ENCODE results near the gene GRM5. TPM values are rescaled to one million over a fixed set of nuclear protein-coding genes. Genes with fewer than 3 reads are reported as not detected.
A peak's percentile ranks its signal among the peaks of the same experiment; 100 is the strongest.
"Not testable (repeated sequence)": the region's sequence is repeated elsewhere in the genome, so short reads cannot be mapped to it uniquely, and the experiment has no call there.

Gene GRM5
- total RNA-seq, 1 donor from 2014 or later: 0.49 TPM

DNA sequence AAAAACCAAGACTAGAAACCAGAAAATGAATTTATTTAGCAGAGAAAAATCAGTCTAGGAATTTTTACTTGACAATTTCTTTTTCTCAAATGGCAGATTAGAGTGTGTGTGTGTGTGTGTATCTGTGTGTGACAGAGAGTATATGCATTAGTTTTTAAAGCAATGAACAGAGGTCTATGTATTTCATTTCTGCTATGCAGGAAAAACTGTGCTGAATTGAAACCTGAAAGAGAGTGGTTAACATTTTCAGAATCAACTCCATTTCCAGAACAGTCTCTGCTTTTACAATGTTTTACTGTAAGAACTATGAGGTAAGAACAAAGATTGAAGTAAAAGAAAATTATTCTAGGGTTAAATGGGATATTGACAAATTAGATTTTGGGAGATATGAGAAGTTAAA, 114.8 kb downstream of the GRM5 start:
- Mint-ChIP-seq H3K27me3 (ENCODE audit: low read depth) (no peaks in the 10 kb centered on the region), H3K4me1 (no peaks in the 10 kb centered on the region), H3K4me3 (no peak overlapping the region), H3K27ac (ENCODE audit: unreplicated experiment) (no peak overlapping the region), H3K9me3 (no peaks in the 10 kb centered on the region), H3K36me3 (ENCODE audit: low read depth) (no peaks in the 10 kb centered on the region)
- DNase-seq (ENCODE audit: low read depth, low spot score): no peak
- TF ChIP-seq CTCF (conservative IDR thresholded peaks at IDR 0.05): no peak

DNA sequence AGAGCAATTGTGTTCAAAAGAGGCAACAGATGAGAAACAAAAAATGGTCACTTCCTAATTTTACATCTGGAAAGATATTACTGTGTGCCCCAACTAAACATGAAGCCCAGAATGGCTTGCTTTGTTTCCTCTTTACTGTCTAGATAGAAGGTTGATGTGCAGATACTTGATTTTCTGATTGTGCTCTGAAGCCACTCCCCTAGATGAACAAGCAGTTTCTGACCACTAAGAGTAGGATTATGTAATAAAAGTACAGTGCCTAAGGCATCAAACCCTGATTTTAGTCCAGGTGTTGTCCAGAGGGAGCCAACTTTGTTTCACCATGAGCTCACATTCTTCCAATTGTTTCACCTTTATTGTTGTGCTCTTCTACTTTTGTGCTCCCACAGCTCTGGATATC, 116.9 kb downstream of the GRM5 start:
- not testable (repeated sequence) for H3K9me3 Mint-ChIP-seq; H3K4me1 Mint-ChIP-seq; H3K36me3 Mint-ChIP-seq (ENCODE audit: low read depth); H3K27ac Mint-ChIP-seq (ENCODE audit: unreplicated experiment); DNase-seq (ENCODE audit: low read depth, low spot score); H3K27me3 Mint-ChIP-seq (ENCODE audit: low read depth); H3K4me3 Mint-ChIP-seq

DNA sequence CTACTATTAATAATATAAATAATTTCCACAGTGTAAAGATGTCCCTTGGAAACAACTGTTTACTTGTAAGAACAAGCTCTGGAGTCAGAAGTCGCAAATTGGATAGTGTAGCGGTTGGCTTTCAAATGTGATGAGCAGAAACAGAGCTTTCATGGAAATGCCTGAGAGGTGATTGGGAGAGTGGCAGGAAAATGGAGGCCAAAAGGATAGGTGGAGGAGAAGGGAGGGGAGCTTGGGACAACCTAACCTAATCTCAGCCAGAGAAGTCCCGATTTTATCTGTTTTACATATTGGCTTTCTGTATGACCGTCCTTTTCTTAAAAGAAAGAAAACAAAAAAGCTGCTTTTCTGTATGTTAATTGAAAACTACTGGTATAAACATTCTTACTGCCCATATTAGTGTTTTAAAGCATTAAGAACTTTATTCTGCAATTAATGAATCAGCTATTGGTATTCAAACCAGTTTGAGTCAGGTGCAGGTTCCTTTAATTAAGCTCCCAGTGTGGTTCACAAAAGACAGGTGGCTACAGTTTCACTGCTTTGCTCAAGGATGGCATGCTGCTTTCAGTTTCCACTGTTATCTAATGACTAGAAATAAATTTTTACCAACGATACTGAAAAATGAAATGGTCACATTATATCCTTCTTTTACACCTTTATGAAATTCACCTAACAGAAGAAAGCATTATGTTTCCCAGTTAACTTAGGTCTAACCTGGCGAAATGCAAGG, 117.8 kb downstream of the GRM5 start:
- H3K4me3 Mint-ChIP-seq; H3K27me3 Mint-ChIP-seq (ENCODE audit: low read depth); H3K36me3 Mint-ChIP-seq (ENCODE audit: low read depth); H3K9me3 Mint-ChIP-seq; DNase-seq (ENCODE audit: low read depth, low spot score); H3K4me1 Mint-ChIP-seq: not testable (repeated sequence)
- H3K27ac Mint-ChIP-seq (ENCODE audit: unreplicated experiment): peak overlapping the region; percentile 81

GRCh38 chr11:88929665-88930064, 136.1 kb downstream of the GRM5 start:
- H3K27me3 Mint-ChIP-seq (ENCODE audit: low read depth); H3K36me3 Mint-ChIP-seq (ENCODE audit: low read depth); H3K27ac Mint-ChIP-seq (ENCODE audit: unreplicated experiment): not testable (repeated sequence)

GRCh38 chr11:88917065-88917464, 148.7 kb downstream of the GRM5 start:
- H3K9me3 Mint-ChIP-seq; H3K27me3 Mint-ChIP-seq (ENCODE audit: low read depth); H3K27ac Mint-ChIP-seq (ENCODE audit: unreplicated experiment); H3K4me3 Mint-ChIP-seq; DNase-seq (ENCODE audit: low read depth, low spot score); H3K4me1 Mint-ChIP-seq; H3K36me3 Mint-ChIP-seq (ENCODE audit: low read depth): not testable (repeated sequence)

More at GRCh38 chr11:88929665-88930064, 136.1 kb downstream of the GRM5 start:
- not testable (repeated sequence) for DNase-seq (ENCODE audit: low read depth, low spot score); H3K4me1 Mint-ChIP-seq; H3K4me3 Mint-ChIP-seq; H3K9me3 Mint-ChIP-seq

- no peak for DNase-seq (ENCODE audit: low read depth, low spot score)
- Mint-ChIP-seq H3K4me1 (no peaks in the 10 kb centered on the region), H3K4me3 (no peak overlapping the region), H3K27me3 (ENCODE audit: low read depth) (no peaks in the 10 kb centered on the region), H3K27ac (ENCODE audit: unreplicated experiment) (no peak overlapping the region), H3K36me3 (ENCODE audit: low read depth) (no peaks in the 10 kb centered on the region), H3K9me3 (no peaks in the 10 kb centered on the region)
- no peak for TF ChIP-seq CTCF (conservative IDR thresholded peaks at IDR 0.05)
These were observed 156.3 kb downstream of the GRM5 start for GRCh38 chr11:88909500-88909899.

- H3K27ac Mint-ChIP-seq (ENCODE audit: unreplicated experiment); H3K4me3 Mint-ChIP-seq; H3K36me3 Mint-ChIP-seq (ENCODE audit: low read depth); DNase-seq (ENCODE audit: low read depth, low spot score); H3K27me3 Mint-ChIP-seq (ENCODE audit: low read depth); H3K9me3 Mint-ChIP-seq; H3K4me1 Mint-ChIP-seq: not testable (repeated sequence)
These were observed 164.3 kb downstream of the GRM5 start for GRCh38 chr11:88901436-88901835.

GRCh38 chr11:88888855-88889254, 176.9 kb downstream of the GRM5 start:
- not testable (repeated sequence) for H3K36me3 Mint-ChIP-seq (ENCODE audit: low read depth); DNase-seq (ENCODE audit: low read depth, low spot score); H3K4me1 Mint-ChIP-seq; H3K9me3 Mint-ChIP-seq; H3K4me3 Mint-ChIP-seq; H3K27ac Mint-ChIP-seq (ENCODE audit: unreplicated experiment); H3K27me3 Mint-ChIP-seq (ENCODE audit: low read depth)
